GM19238 (cell line): ENCODE data around the gene AMER2.
"Not testable (repeated sequence)": the region's sequence is repeated elsewhere in the genome, so short reads cannot be mapped to it uniquely, and the experiment has no call there.

ENCODE experiments used
- DNase-seq: peaks from one replicate; pipeline ENCODE4 v3.0.0; 2011; ENCODE audit warnings: low spot score; ENCODE audit not compliant: insufficient read length

The AMER2 gene

GRCh38 chr13:25180775-25181537 is 8.9 kb upstream of the AMER2 start:
- DNase-seq: peak; percentile 45

- DNase-seq: no peak
Measured at GRCh38 chr13:25179832-25180774, 8.0 kb upstream of the AMER2 start.

GRCh38 chr13:25179011-25179410 is 6.9 kb upstream of the AMER2 start:
- DNase-seq: no peak

GRCh38 chr13:25178070-25178469 is 6.0 kb upstream of the AMER2 start:
- DNase-seq: no peak

GRCh38 chr13:25177636-25178035 is 5.5 kb upstream of the AMER2 start:
- DNase-seq: no peak

- no peak for DNase-seq
Measured at GRCh38 chr13:25177012-25177411, 4.9 kb upstream of the AMER2 start.

GRCh38 chr13:25175431-25175830 is 3.3 kb upstream of the AMER2 start:
- no peak for DNase-seq

GRCh38 chr13:25175026-25175425 is 2.9 kb upstream of the AMER2 start:
- no peak for DNase-seq

- DNase-seq: no peak
Measured at GRCh38 chr13:25174304-25174703, 2.2 kb upstream of the AMER2 start.

GRCh38 chr13:25172303-25172630 is 179 bp upstream of the AMER2 start:
- DNase-seq: no peak

- no peak for DNase-seq
Measured at GRCh38 chr13:25171170-25171516, 945 bp downstream of the AMER2 start.

GRCh38 chr13:25170554-25171111 is 1.5 kb downstream of the AMER2 start:
- no peak for DNase-seq

- DNase-seq: no peak
Measured at GRCh38 chr13:25169951-25170553, 2.0 kb downstream of the AMER2 start.

- no peak for DNase-seq
Measured at GRCh38 chr13:25169356-25169755, 2.7 kb downstream of the AMER2 start.

GRCh38 chr13:25168790-25169189 is 3.3 kb downstream of the AMER2 start:
- no peak for DNase-seq

GRCh38 chr13:25167382-25168174 is 4.5 kb downstream of the AMER2 start:
- no peak for DNase-seq

GRCh38 chr13:25166306-25166705 is 5.8 kb downstream of the AMER2 start:
- no peak for DNase-seq

GRCh38 chr13:25165663-25166062 is 6.4 kb downstream of the AMER2 start:
- DNase-seq: no peak

- DNase-seq: not testable (repeated sequence)
Measured at GRCh38 chr13:25165163-25165562, 6.9 kb downstream of the AMER2 start.

- no peak for DNase-seq
Measured at GRCh38 chr13:25157681-25158080, 14.4 kb downstream of the AMER2 start.

GRCh38 chr13:25153736-25154135 is 18.4 kb downstream of the AMER2 start:
- DNase-seq: no peak
